HCT116 (cell line): Measurements from ENCODE around the gene EFCAB13. TPM values are rescaled to one million over a fixed set of nuclear protein-coding genes. Genes with fewer than 3 reads are reported as not detected.

Experiments used
- ATAC-seq: fragments of 200-7000 bp; cut with Tn5 transposase; 2 replicates; pipeline ENCODE4 v1.9.1; 2020; ENCODE audit warnings: mild to moderate bottlenecking, moderate library complexity
- BruUV-seq: library from RNA; stranded (reverse); fragments of 400-500 nt; replicated peaks from 2 replicates; lab custom pipeline; 2021; lab: Mats Ljungman, UMichigan
- CTCF ChIA-PET: fragments of 300-600 bp; sonication (Branson Sonifier 250); formaldehyde crosslinking; loops from one replicate; lab custom pipeline; 2021; ENCODE audit warnings: antibody characterized with exemption; lab: Charles Lee
- POLR2A ChIA-PET: fragments of 300-600, 350-600 bp; sonication (Branson Sonifier 250); formaldehyde crosslinking; loops from one replicate; lab custom pipeline; 2021; ENCODE audit warnings: antibody characterized with exemption; lab: Charles Lee
- RAD21 ChIA-PET, 2 experiments: fragments of 300-600 bp; sonication (Branson Sonifier 250); formaldehyde crosslinking; loops; one replicate each; lab custom pipeline; 2023; ENCODE audit warnings: low total read pairs in 2 of 2; ENCODE audit not compliant: uncharacterized antibody in 2 of 2, unreplicated experiment in 2 of 2, low non-redundant PET in 1 of 2; lab: Charles Lee
- DNase-seq: peaks from one replicate; pipeline ENCODE4 v3.0.0-alpha.2; 2010; ENCODE audit warnings: low read depth, low spot score
- H2AFZ ChIP-seq: fragments of 200-600 bp; shearing (Covaris generic), sonication (generic); 2 replicates; pipeline ENCODE4 v1.6.1; 2017; ENCODE audit warnings: low read depth, mixed run types, mixed read lengths, antibody characterized with exemption, low read length; ENCODE audit not compliant: poor library complexity, severe bottlenecking
- H3K27ac ChIP-seq: 2 replicates; pipeline ENCODE4 v1.5.1; 2012; ENCODE audit warnings: low read depth, low read length
- H3K27me3 ChIP-seq: fragments of 200-600 bp; sonication (generic); 2 replicates; pipeline ENCODE4 v1.6.1; 2016; ENCODE audit warnings: mixed run types, low read length, mixed read lengths; ENCODE audit not compliant: insufficient read depth
- H3K36me3 ChIP-seq, 2 experiments: fragments of 200-500 bp in 1 of 2; fragments of 200-600 bp in 1 of 2; sonication (Bioruptor generic) in 1 of 2; sonication (generic) in 1 of 2; 2 replicates each; pipeline versions ENCODE4 v1.5.1 to v1.6.1; 2014 to 2016; ENCODE audit warnings: low read length in 2 of 2, inconsistent platforms in 1 of 2, mixed read lengths in 1 of 2, mixed run types in 1 of 2; ENCODE audit not compliant: insufficient read depth in 2 of 2, control insufficient read depth in 1 of 2
- H3K4me1 ChIP-seq, 2 experiments: fragments of 200-600 bp in 1 of 2; sonication (generic) in 1 of 2; 2 replicates each; pipeline versions ENCODE4 v1.5.1 to v1.6.1; 2012 to 2017; ENCODE audit warnings: low read length in 2 of 2, inconsistent platforms in 1 of 2, mild to moderate bottlenecking in 1 of 2, mixed read lengths in 1 of 2, mixed run types in 1 of 2, moderate library complexity in 1 of 2; ENCODE audit not compliant: insufficient read depth in 2 of 2, control insufficient read depth in 1 of 2
- H3K4me2 ChIP-seq: fragments of 200-600 bp; sonication (generic); 2 replicates; pipeline ENCODE4 v1.6.1; 2017; ENCODE audit warnings: mixed run types, low read length, mixed read lengths
- H3K4me3 ChIP-seq, 2 experiments: fragments of 200-600 bp in 1 of 2; sonication (generic) in 1 of 2; replicated peaks in 1 of 2; 2 replicates each; pipeline ENCODE4 v1.5.1; 2011 to 2016; ENCODE audit warnings: low read length in 2 of 2, control low read depth in 1 of 2, low read depth in 1 of 2, mild to moderate bottlenecking in 1 of 2, mixed read lengths in 1 of 2, mixed run types in 1 of 2
- H3K79me2 ChIP-seq: fragments of 200-600 bp; sonication (generic); 2 replicates; pipeline ENCODE4 v1.6.1; 2017; ENCODE audit warnings: mild to moderate bottlenecking, mixed run types, low read length, moderate library complexity, mixed read lengths; ENCODE audit not compliant: insufficient read depth
- H3K9ac ChIP-seq: fragments of 200-600 bp; sonication (generic); 2 replicates; pipeline ENCODE4 v1.6.1; 2016; ENCODE audit warnings: low read length, mixed read lengths
- H3K9me2 ChIP-seq: fragments of 200-600 bp; sonication (generic), shearing (Covaris generic); 2 replicates; pipeline ENCODE4 v1.6.1; 2017; ENCODE audit warnings: mixed run types, mild to moderate bottlenecking, moderate library complexity; ENCODE audit not compliant: insufficient read depth
- H3K9me3 ChIP-seq, 2 experiments: fragments of 200-500 bp in 1 of 2; fragments of 200-600 bp in 1 of 2; sonication (Bioruptor generic) in 1 of 2; sonication (generic) in 1 of 2; 2 replicates each; pipeline ENCODE4 v1.6.1; 2014 to 2017; ENCODE audit warnings: low read length in 2 of 2, mixed read lengths in 2 of 2, inconsistent platforms in 1 of 2, low read depth in 1 of 2, mild to moderate bottlenecking in 1 of 2, mixed run types in 1 of 2, moderate library complexity in 1 of 2; ENCODE audit not compliant: control insufficient read depth in 1 of 2, insufficient read depth in 1 of 2
- H4K20me1 ChIP-seq: fragments of 200-600 bp; sonication (generic), shearing (Covaris generic); 2 replicates; pipeline ENCODE4 v1.6.1; 2017; ENCODE audit warnings: mixed run types, mild to moderate bottlenecking, moderate library complexity; ENCODE audit not compliant: insufficient read depth
- CEBPB ChIP-seq: IDR thresholded peaks from 2 replicates; pipeline ENCODE4 v1.6.1; 2012; ENCODE audit warnings: low read depth
- ELF1 ChIP-seq: IDR thresholded peaks from 2 replicates; pipeline ENCODE4 v1.6.1; 2012; ENCODE audit warnings: low read depth, borderline replicate concordance
- JUND ChIP-seq: IDR thresholded peaks from 2 replicates; pipeline ENCODE4 v1.6.1; 2012
- POLR2AphosphoS5 ChIP-seq: IDR thresholded peaks from 2 replicates; pipeline ENCODE4 v1.6.1; 2011; ENCODE audit warnings: mild to moderate bottlenecking, low read depth, low read length, moderate library complexity
- SRF ChIP-seq: IDR thresholded peaks from 2 replicates; pipeline ENCODE4 v1.6.1; 2012; ENCODE audit warnings: low read depth
- YY1 ChIP-seq: IDR thresholded peaks from 2 replicates; pipeline ENCODE4 v1.6.1; 2011; ENCODE audit warnings: low read length, low read depth, moderate library complexity, mild to moderate bottlenecking; ENCODE audit not compliant: insufficient replicate concordance; ENCODE audit errors: extremely low read depth
- ZFX ChIP-seq: fragments of 450-650 bp; IDR thresholded peaks from 2 replicates; pipeline ENCODE4 v1.6.1; 2017
- ZNF274 ChIP-seq: fragments of 200-500 bp; sonication (Bioruptor generic); IDR thresholded peaks from 2 replicates; pipeline ENCODE4 v1.6.1; 2014; ENCODE audit warnings: mild to moderate bottlenecking, low read depth, low read length, inconsistent platforms
- intact Hi-C: fragments of 100-400 bp; cut with micrococcal nuclease; formaldehyde crosslinking; loops from 2 replicates; pipeline ENCODE4 v1.10.0; 2022
- total RNA-seq: library from RNA; stranded (reverse); gene quantifications from one replicate; pipeline ENCODE4 v1.2.1, GENCODE V29; 2021; ENCODE audit not compliant: unreplicated experiment
- TF ChIP-seq, protein P1 (sequence below): IDR thresholded peaks from 2 replicates; pipeline ENCODE4 v1.6.1; 2012; ENCODE audit warnings: low read depth
- TF ChIP-seq, protein P2 (sequence below): IDR thresholded peaks from 2 replicates; pipeline ENCODE4 v1.6.1; 2011; ENCODE audit warnings: mild to moderate bottlenecking, low read length, moderate library complexity; ENCODE audit not compliant: insufficient replicate concordance; ENCODE audit errors: extremely low read depth

Gene EFCAB13
- total RNA-seq, 1 experiment from 2014 or later = not detected

DNA sequence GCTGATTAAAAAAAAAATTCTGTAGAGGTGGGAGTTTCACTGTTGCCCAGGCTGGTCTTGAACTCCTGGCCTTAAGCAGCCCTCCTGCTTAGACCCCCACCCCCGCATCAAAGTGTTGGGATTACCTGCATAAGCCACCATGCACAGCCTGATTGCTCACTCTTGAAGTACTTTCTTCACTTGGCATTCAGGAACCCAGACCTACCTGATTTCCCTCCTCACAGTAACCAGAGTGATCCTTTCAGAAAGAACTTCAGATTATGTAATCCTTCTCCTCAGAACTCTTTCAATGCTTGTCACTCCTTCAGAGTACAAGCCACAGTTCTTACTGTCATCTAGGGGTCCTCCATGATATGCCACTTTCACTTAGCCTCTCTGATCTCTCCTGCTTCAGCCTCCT is 1.4 kb downstream of the EFCAB13 start:
- H3K27me3 ChIP-seq = no peaks in the 10 kb centered on the region
- no TSS peak for BruUV-seq
- H2AFZ ChIP-seq = no peak overlapping the region
- H3K4me3 ChIP-seq = no peak overlapping the region
- no peaks in the 10 kb centered on the region for H3K36me3 ChIP-seq
- intact Hi-C loops = no loop called here
- no peaks in the 10 kb centered on the region for H4K20me1 ChIP-seq
- H3K4me2 ChIP-seq = no peak overlapping the region
- CTCF ChIA-PET = no interaction called here
- TF ChIP-seq SRF (no peak), JUND (no peak), ZNF274 (no peak), POLR2AphosphoS5 (no peak), ELF1 (no peak), CEBPB (no peak), YY1 (no peak), ZFX (no peak)
- TF ChIP-seq, protein P1, sequence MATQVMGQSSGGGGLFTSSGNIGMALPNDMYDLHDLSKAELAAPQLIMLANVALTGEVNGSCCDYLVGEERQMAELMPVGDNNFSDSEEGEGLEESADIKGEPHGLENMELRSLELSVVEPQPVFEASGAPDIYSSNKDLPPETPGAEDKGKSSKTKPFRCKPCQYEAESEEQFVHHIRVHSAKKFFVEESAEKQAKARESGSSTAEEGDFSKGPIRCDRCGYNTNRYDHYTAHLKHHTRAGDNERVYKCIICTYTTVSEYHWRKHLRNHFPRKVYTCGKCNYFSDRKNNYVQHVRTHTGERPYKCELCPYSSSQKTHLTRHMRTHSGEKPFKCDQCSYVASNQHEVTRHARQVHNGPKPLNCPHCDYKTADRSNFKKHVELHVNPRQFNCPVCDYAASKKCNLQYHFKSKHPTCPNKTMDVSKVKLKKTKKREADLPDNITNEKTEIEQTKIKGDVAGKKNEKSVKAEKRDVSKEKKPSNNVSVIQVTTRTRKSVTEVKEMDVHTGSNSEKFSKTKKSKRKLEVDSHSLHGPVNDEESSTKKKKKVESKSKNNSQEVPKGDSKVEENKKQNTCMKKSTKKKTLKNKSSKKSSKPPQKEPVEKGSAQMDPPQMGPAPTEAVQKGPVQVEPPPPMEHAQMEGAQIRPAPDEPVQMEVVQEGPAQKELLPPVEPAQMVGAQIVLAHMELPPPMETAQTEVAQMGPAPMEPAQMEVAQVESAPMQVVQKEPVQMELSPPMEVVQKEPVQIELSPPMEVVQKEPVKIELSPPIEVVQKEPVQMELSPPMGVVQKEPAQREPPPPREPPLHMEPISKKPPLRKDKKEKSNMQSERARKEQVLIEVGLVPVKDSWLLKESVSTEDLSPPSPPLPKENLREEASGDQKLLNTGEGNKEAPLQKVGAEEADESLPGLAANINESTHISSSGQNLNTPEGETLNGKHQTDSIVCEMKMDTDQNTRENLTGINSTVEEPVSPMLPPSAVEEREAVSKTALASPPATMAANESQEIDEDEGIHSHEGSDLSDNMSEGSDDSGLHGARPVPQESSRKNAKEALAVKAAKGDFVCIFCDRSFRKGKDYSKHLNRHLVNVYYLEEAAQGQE = no peak
- TF ChIP-seq, protein P2, sequence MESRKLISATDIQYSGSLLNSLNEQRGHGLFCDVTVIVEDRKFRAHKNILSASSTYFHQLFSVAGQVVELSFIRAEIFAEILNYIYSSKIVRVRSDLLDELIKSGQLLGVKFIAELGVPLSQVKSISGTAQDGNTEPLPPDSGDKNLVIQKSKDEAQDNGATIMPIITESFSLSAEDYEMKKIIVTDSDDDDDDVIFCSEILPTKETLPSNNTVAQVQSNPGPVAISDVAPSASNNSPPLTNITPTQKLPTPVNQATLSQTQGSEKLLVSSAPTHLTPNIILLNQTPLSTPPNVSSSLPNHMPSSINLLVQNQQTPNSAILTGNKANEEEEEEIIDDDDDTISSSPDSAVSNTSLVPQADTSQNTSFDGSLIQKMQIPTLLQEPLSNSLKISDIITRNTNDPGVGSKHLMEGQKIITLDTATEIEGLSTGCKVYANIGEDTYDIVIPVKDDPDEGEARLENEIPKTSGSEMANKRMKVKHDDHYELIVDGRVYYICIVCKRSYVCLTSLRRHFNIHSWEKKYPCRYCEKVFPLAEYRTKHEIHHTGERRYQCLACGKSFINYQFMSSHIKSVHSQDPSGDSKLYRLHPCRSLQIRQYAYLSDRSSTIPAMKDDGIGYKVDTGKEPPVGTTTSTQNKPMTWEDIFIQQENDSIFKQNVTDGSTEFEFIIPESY = no peak
- POLR2A ChIA-PET = interaction anchor here (1.1 kb wide), 1 partner anchor 10 kb away, joined by 3 read pairs; no protein-coding TSS in a partner anchor
- DNase-seq (no peak), ATAC-seq (no peak)
- no peak overlapping the region for H3K9ac ChIP-seq
- H3K9me2 ChIP-seq = no peaks in the 10 kb centered on the region
- RAD21 ChIA-PET = no interaction called here
- peaks cover 3 to 5% of the 10 kb centered on the region in 2 experiments; a peak in 1 of 4 replicates for H3K9me3 ChIP-seq
- no peaks in the 10 kb centered on the region for H3K79me2 ChIP-seq
- no peak overlapping the region for H3K27ac ChIP-seq
- H3K4me1 ChIP-seq = no peaks in the 10 kb centered on the region
